ENCODE measurements around the gene ZFP42.
"Not testable (repeated sequence)": the region's sequence is repeated elsewhere in the genome, so short reads cannot be mapped to it uniquely, and the experiment has no call there.

ZFP42 gene

GRCh38 chr4:187995322-187996207 is at the start of gene ZFP42:
TSS of gene ZFP42 (plus strand) at chr4:187995771. CDS start at chr4:188002808, 7,037 bp downstream.
- no peak for DNase-seq

DNA sequence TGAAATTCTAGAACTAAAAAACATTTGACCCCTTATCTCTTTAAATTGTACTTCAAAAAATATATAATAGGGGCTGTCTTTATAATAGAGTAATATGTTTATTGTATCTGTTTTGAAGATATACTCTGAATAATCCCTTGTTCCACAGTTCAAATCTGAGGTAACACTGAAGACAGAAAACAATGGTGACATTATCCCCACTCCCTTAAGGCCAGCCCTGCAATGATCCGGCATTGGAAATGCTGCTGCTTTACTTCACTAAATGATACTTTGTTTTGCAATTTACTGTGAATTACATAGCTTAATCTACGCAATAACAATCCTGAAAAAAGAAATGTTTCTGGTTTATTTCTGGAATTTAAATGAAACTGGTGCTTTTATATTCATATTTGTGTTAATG is 34.4 kb upstream of the ZFP42 start:
- DNase-seq = no peak

- no peak for DNase-seq
Measured at GRCh38 chr4:187961961-187962360, 33.6 kb upstream of the ZFP42 start.

GRCh38 chr4:187962926-187963325 is 32.6 kb upstream of the ZFP42 start:
- DNase-seq = no peak

DNA sequence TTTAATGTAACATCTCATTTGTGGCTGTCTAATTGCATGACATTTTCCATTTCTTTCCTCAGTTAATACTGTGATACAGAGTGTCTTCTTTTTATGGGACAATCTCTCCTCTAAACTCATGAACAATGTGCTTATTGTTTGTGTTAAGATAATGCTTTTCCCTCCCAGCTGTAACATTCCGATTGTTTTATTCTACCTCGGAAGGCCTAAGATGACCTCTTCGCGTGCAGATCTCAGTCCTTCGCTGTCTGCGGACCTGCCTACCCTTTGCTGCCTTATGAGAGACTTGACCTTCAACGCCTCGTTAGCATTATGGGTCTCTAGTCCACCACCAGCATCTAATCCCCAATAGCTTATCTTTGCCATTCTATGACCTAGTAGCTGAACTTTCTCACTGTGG is 29.8 kb upstream of the ZFP42 start:
- no peak for DNase-seq

DNA sequence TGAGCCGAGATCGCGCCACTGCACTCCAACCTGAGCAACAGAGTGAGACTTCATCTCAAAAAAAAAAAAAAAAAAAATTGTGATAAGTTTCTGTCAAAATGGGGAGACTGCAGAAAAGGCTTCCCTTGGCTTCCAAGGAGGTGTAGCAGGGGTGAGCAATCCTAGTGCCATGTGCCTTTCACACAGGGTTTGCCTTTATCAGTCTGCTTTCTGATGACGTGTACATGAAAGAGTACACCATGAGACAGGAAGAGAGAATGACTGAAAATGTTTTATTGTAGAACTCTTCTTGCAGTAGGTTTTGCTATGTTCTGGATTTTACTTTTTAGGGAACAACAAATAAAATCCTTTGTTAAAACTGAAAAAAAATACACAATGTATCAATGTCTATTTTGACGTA is 23.4 kb upstream of the ZFP42 start:
- DNase-seq = no peak

DNA sequence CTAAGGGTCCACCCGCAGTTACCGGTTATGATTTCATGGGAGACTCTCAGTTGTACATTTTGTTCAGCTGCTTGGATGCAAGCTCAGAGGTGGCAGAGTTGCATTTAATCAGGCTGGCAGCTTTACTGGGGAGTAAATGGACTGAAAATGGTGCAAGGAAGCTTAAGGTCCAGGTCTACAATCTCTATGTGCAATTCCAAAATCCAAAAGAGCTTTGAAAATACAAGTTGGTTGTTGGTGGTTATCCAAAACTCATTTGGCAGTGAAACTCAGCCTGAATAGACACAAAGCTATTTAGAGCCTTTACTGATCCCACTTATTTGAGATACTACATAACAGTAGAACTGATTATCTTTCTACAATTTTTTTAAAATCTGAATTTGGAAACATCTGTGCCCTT is 11.8 kb upstream of the ZFP42 start:
- no peak for DNase-seq

GRCh38 chr4:187992971-187993370 is 2.6 kb upstream of the ZFP42 start:
- DNase-seq = no peak

DNA sequence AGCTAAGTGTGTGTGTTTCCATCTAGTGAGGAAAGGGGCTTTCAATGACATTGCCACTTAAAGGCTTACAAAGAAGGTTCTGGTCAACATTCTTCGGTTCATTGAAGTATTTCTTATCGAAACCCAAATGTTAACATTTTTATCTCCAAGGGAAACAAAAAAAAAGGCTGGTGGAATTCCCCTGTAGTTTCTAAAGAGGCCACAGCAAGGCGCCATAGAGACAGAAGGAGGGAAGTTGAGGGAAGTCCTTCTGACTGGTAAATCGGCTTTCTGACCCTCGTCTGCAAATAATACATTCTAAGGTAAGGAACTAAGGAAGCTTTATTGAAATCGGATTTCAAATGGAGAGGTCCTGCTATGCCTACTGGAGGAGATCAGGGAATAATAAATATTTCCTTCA is 1.7 kb upstream of the ZFP42 start:
- DNase-seq = no peak

DNA sequence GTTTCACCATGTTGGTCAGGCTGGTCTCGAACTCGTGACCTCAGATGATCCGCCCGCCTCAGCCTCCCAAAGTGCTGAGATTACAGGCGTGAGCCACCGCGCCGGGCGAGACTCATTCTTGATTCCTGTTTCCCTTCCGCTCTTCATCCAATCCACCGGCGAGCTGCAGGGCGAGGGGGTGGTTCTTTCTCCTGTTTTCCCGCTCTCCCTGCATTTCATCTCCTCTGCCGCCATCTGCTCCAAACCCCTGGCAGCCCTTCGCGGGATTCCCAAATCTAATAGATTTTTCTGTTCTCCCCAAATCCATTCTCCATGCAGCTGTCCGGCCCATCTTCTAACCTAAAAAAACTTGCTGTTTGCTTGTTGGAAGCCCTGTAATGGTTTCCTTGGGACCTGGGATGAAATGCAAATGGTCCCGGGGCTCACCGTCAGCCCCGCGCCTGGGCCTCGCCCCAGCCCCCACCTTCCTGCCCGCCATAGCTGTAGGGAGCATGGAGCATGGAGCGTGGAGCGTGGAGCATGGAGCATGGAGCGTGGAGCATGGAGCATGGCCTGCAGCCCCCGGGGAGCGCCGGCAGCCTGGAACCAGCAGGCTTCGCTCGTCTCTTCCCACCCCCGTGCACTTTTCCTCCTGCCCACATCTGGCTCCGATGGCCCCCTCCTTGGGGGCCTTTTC is 1.1 kb downstream of the ZFP42 start:
- DNase-seq = no peak

DNA sequence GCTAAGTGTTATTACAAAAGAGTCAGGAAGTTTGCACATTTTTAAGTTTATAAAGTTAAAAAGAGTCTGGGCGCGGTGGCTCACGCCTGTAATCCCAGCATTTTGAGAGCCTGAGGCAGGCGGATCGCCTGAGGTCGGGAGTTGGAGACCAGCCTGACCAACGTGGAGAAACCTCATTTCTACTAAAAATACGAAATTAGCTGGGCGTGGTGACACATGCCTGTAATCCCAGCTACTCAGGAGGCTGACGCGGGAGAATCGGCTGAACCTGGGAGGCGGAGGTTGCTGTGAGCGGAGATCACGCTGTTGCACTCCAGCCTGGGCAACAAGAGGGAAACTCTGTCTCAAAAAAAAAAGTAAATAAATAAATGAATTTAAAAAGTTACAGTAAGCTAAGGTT is 2.4 kb downstream of the ZFP42 start:
- not testable (repeated sequence) for DNase-seq

DNA sequence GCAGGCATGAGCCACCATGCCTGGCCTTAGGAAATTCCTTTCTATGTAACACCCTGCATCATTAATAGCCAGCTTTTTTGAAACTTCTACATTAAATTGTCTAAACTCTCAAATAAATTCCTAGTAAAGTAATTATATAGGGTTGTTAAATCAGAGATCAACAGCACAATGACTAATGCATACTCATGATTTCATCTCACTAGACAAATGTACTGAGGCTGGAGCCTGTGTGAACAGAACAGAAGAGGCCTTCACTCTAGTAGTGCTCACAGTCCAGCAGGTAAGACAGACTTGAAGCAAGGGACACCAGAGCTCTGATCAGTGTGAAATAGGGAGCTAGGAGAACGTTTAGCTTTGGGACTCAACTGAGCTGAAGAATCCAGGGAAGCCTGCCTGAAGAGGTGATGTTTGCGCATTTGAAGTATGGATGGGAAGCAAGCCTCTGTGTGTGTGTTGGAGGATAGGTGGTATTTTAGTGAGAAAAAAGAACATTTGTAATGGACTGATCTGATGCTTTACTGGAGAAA is 3.9 kb downstream of the ZFP42 start:
- DNase-seq = no peak

DNA sequence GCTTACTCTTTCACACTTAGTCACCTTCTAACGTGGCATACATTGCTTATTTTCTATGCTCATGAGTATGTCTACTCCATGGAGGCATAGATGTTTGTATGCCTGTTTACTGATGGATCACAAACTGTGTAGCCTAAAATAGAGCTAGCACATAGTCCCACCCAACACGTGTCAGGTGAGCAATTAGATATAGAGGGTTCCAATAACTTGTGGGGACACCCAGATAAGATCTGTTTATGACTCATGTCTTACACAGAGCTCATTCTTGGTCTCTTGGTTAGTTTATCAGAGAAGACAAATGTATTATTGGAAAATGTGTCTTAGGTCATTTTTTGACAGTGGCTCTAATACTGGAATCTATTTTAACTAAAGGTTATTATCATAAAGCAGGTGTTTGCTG is 6.8 kb downstream of the ZFP42 start:
- DNase-seq = no peak

DNA sequence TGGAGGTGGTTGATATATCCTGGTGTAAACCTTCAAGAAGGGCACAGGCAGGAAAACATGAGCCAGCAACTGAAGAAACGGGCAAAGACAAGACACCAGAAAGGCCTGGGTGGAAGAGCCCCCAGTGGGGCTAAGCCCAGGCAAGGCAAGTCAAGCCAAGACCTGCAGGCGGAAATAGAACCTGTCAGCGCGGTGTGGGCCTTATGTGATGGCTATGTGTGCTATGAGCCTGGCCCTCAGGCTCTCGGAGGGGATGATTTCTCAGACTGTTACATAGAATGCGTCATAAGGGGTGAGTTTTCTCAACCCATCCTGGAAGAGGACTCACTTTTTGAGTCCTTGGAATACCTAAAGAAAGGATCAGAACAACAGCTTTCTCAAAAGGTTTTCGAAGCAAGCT is 7.2 kb downstream of the ZFP42 start:
- DNase-seq = no peak

DNA sequence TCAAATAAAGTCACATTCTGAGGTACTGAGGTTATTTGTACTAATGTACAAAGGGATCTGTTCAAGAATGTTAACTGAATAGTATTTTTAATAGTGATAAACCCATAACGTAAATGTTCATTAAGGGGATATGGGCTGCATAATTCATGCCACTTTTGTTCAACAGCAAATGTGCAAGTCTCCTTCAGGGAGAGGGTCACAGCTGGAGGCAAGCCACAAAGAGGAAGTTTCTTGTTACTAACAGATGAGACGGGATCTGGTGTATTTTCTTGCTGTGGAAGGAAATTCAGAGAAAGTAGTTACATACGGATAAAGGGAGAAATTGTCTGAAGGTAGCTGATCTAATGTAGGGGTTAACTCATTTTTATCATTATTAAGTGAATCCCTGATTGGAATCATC is 10.0 kb downstream of the ZFP42 start:
- no peak for DNase-seq

GRCh38 chr4:188006285-188006848 is 10.8 kb downstream of the ZFP42 start:
- no peak for DNase-seq

GRCh38 chr4:188008377-188008776 is 12.8 kb downstream of the ZFP42 start:
- DNase-seq = no peak

- no peak for DNase-seq
Measured at GRCh38 chr4:188012426-188012945, 16.9 kb downstream of the ZFP42 start.

GRCh38 chr4:188015025-188015940 is 19.7 kb downstream of the ZFP42 start:
- no peak for DNase-seq

DNA sequence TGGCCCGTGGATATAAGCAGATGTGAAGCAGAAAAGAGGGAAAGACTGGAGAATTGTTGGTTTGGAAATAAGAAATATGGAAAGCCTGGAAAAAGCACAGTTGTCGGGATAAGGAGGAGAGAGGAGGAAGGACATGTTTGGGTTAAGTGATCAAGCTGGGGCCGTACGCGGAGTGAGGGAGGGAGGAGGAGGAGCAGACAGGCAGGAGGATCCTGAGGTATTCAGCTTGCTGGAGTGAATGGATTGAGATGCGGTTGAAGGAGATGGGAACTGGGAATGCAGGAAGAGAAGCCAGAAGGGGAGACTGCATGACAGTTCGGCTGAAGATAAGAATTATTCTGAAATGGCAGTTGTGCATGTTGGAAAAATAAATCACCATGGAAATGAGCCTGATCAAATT is 21.2 kb downstream of the ZFP42 start:
- DNase-seq = no peak

DNA sequence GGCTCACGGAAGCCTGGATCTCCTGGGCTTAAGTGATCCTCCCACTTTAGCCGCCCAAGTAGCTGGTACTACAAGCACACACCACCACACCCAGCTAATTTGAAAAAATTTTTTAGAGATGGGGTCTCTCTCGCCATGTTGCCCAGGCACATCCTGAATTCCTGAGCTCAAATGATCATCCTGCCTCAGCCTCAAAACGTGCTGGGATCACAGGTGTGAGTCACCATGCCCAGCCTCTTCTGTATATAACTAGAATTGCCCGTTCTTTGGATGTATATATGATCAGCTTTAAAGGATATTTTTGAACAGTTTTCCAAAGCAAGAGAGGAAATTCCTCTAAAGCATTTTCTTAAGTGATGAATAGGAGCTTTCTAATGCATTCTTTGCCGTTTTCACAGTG is 22.7 kb downstream of the ZFP42 start:
- DNase-seq = no peak

GRCh38 chr4:188021548-188022249 is 26.1 kb downstream of the ZFP42 start:
- DNase-seq = peak; percentile 50

Measured in retina (tissue), 1 donor.